ENCODE results near the gene PLA2G4D. TPM values are rescaled to one million over a fixed set of nuclear protein-coding genes. Genes with fewer than 3 reads are reported as not detected.

PLA2G4D gene
- total and polyA plus RNA-seq, 2 donors (not counting 3 experiments of a cell fraction or from before 2014, with no cell fraction given) = not detected

- ChIA-PET POLR2A (no interaction called here), CTCF (no interaction called here)
- Histone ChIP-seq H3K9me1 (replicated peaks; ENCODE audit: control insufficient read depth, extremely low read depth, insufficient read depth, low read length) (no peaks in the 10 kb centered on the region), H3K4me1 (ENCODE audit: control insufficient read depth, extremely low read depth, insufficient read depth, low read length) (no peaks in the 10 kb centered on the region), H4K20me1 (replicated peaks; ENCODE audit: control insufficient read depth, extremely low read depth, insufficient read depth, low read length) (no peaks in the 10 kb centered on the region), H3K79me2 (ENCODE audit: control insufficient read depth, insufficient read depth, low read length) (no peaks in the 10 kb centered on the region), H3K4me3 (replicated peaks in 1 of 3; ENCODE audit: insufficient read depth in 1 of 3, low read depth in 1 of 3, low read length in 3 of 3) (no peak overlapping the region), H2AFZ (ENCODE audit: low read depth, low read length) (no peak overlapping the region), H3K36me3 (ENCODE audit: control insufficient read depth in 2 of 2, extremely low read depth in 1 of 2, insufficient read depth in 2 of 2, low read length in 2 of 2) (no peaks in the 10 kb centered on the region), H3K27me3 (ENCODE audit: control insufficient read depth in 2 of 2, insufficient read depth in 2 of 2, low read length in 2 of 2) (peaks cover 2 to 14% of the 10 kb centered on the region in 2 experiments), H3K4me2 (ENCODE audit: insufficient read depth, low read length) (no peak overlapping the region), H3K27ac (ENCODE audit: insufficient read depth, low read depth, low read length) (no peak overlapping the region), H3K9me3 (replicated peaks; ENCODE audit: control insufficient read depth, insufficient read depth, low read length) (no peaks in the 10 kb centered on the region), H3K9ac (replicated peaks; ENCODE audit: extremely low read depth, insufficient read depth, low read length) (no peak overlapping the region)
- DNase-seq (ENCODE audit: low read depth, low spot score) (no peak), FAIRE-seq (no peak)
- intact Hi-C loops (cut with micrococcal nuclease) (no loop called here), dilution Hi-C loops (cut with MboI; ENCODE audit: extremely low pct_ligation_motif_present, low sequenced_read_pairs) (no loop called here)
- TF ChIP-seq EZH2 (IDR thresholded peaks at IDR 0.05; ENCODE audit: borderline replicate concordance, low read depth, low read length, severe bottlenecking) (no peak), MYC (IDR thresholded peaks at IDR 0.05; ENCODE audit: low read depth, low read length) (no peak), JUN (IDR thresholded peaks at IDR 0.05; ENCODE audit: borderline replicate concordance, insufficient read depth, insufficient read length, low read depth) (no peak), GATA2 (IDR thresholded peaks at IDR 0.05; ENCODE audit: insufficient read depth, insufficient read length, low read depth, low read length) (no peak), POLR2A (IDR thresholded peaks at IDR 0.05; ENCODE audit: low read depth, low read length) (no peak), POLR2AphosphoS5 (IDR thresholded peaks at IDR 0.05; ENCODE audit: insufficient read depth, low read depth, low read length) (no peak), MAX (IDR thresholded peaks at IDR 0.05; ENCODE audit: insufficient read depth, insufficient read length) (no peak), CTCF (IDR thresholded peaks at IDR 0.05; ENCODE audit: extremely low read depth in 1 of 2, insufficient read depth in 1 of 2, low read depth in 1 of 2, low read length in 2 of 2) (no peak), FOS (IDR thresholded peaks at IDR 0.05; ENCODE audit: borderline replicate concordance, insufficient read depth, low read length) (no peak)
- BruUV-seq (replicated peaks) = no TSS peak
These were observed 6.9 kb downstream of the PLA2G4D start for GRCh38 chr15:42087460-42087859.
